Measurements from ENCODE around the gene MYH7B. TPM values are rescaled to one million over a fixed set of nuclear protein-coding genes. Genes with fewer than 3 reads are reported as not detected.

MYH7B gene
- total RNA-seq, 1 experiment from 2014 or later: 0.22 TPM

GRCh38 chr20:34943808-34944567, 11.7 kb upstream of the MYH7B start:
- Mint-ChIP-seq H3K9me3 (no peaks in the 10 kb centered on the region), H3K4me1 (no peaks in the 10 kb centered on the region), H3K27me3 (ENCODE audit: low read depth) (no peaks in the 10 kb centered on the region), H3K27ac (no peak overlapping the region), H3K36me3 (ENCODE audit: insufficient read depth in 1 of 3, low read depth in 3 of 3) (peaks cover 0 to 39% (median 11%) of the 10 kb centered on the region in 3 experiments; a peak in 5 of 7 replicates), H3K4me3 (no peak overlapping the region)
- no peak overlapping the region for H3K56ac ChIP-seq (ENCODE audit: insufficient read length, low read depth, low read length)
- H3K4me1 ChIP-seq (ENCODE audit: insufficient read depth, low read length): no peaks in the 10 kb centered on the region
- no peak overlapping the region for H3K18ac ChIP-seq (ENCODE audit: insufficient read length, low read depth, low read length)
- H3K27me3 ChIP-seq (ENCODE audit: insufficient read depth, low read length): no peaks in the 10 kb centered on the region
- no peak for DNase-seq
- H3K79me1 ChIP-seq (ENCODE audit: insufficient read depth, low read depth, low read length, poor library complexity, severe bottlenecking): no peaks in the 10 kb centered on the region
- H3K14ac ChIP-seq (ENCODE audit: insufficient read depth, low read length): no peak overlapping the region
- no peak overlapping the region for H2BK5ac ChIP-seq (ENCODE audit: insufficient read length, low read length)
- no peak overlapping the region for H4K91ac ChIP-seq (ENCODE audit: insufficient read length, low read depth, low read length)
- H3K4me2 ChIP-seq (ENCODE audit: insufficient read depth, insufficient read length, low read length): no peak overlapping the region
- H2BK15ac ChIP-seq (ENCODE audit: low read depth, low read length): no peak overlapping the region
- H3K79me2 ChIP-seq (ENCODE audit: insufficient read depth, low read length): no peaks in the 10 kb centered on the region
- H3K27ac ChIP-seq (ENCODE audit: insufficient read length, low read depth, low read length): no peak overlapping the region
- no peak overlapping the region for H4K5ac ChIP-seq (ENCODE audit: insufficient read length, low read depth, low read length)
- H3K9ac ChIP-seq (ENCODE audit: extremely low read depth, insufficient read length, low read length): no peak overlapping the region
- no peak for TF ChIP-seq CTCF (conservative IDR thresholded peaks at IDR 0.05)
- no peak overlapping the region for H3K23ac ChIP-seq (ENCODE audit: insufficient read length, low read depth, low read length)
- H4K20me1 ChIP-seq (ENCODE audit: control insufficient read depth, insufficient read depth, insufficient read length): no peaks in the 10 kb centered on the region
- H3K4ac ChIP-seq (ENCODE audit: low read depth, low read length): no peak overlapping the region
- H2BK12ac ChIP-seq (ENCODE audit: insufficient read length, low read depth, low read length): no peak overlapping the region
- no peaks in the 10 kb centered on the region for H3K23me2 ChIP-seq (ENCODE audit: insufficient read length, low read depth, low read length, poor library complexity, severe bottlenecking)
- no peak overlapping the region for H3T11ph ChIP-seq (ENCODE audit: low read length)
- no CpG with 5 or more reads among the region's 2 CpGs for WGBS (ENCODE audit: extremely low coverage, insufficient read length, low lambda C conversion rate)
- no peak overlapping the region for H2BK120ac ChIP-seq (ENCODE audit: low read depth, low read length, poor library complexity, severe bottlenecking)
- no peak overlapping the region for H2AK5ac ChIP-seq (ENCODE audit: insufficient read length, low read length)
- no peak overlapping the region for H2AFZ ChIP-seq (ENCODE audit: low read length)
- H3K9me3 ChIP-seq (ENCODE audit: control insufficient read depth, low read depth, low read length): no peaks in the 10 kb centered on the region
- H4K8ac ChIP-seq (replicated peaks; ENCODE audit: insufficient read length, low read depth, low read length): no peak overlapping the region
- no peak overlapping the region for H2BK20ac ChIP-seq (ENCODE audit: low read depth, low read length, poor library complexity, severe bottlenecking)
